ENCODE results near the gene STATH.
"Not testable (repeated sequence)": the region's sequence is repeated elsewhere in the genome, so short reads cannot be mapped to it uniquely, and the experiment has no call there.

- not testable (repeated sequence) for TF ChIP-seq CTCF, POLR2A, POLR2AphosphoS5 (IDR thresholded peaks at IDR 0.05)
Measured at GRCh38 chr4:70028159-70028558, 32.4 kb downstream of the STATH start, which contains the start of gene HTN3.

Data from prostate gland (tissue), 2 donors.